ENCODE results near the gene IQCM.

Gene IQCM

DNA sequence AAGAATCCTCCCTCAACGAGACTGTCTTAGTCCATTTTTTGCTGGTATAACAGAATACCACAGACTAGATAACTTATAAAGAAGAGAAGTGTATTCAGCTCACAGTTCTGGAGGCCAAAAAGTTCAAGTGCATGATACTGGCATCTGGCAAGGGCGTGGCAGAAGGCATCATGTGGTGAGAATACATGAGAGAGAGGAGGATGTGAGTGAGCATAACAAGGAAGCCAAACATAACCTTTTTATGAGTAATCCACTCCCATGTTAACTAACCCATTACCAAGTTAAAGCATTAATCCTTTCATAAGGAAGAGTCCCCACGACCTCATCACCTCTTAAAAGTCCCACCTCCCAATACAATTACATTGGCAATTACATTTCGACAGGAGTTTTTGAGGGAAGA, 504.6 kb downstream of the IQCM start:
- no peak for DNase-seq

DNA sequence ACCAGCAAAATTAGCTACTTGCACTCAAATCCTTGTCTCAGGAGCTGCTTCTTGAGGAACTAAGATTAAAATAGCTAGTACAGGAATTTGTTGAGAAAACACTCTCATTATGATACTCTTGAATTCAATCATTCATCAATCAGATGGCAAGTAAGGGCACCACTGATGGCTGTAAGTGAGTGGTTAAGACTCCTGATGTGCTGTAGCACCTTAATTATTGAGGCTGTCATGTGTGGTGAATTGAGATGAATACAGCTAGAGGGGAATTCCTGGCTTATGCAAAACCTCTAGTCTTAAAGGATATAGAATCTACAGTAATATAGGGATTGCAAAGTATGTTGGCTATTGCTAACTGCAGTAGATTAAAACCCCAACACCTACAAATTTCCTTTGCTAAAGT, 509.1 kb downstream of the IQCM start:
- no peak for DNase-seq

Data from anterior cingulate cortex (tissue), 58 donors.